Gastrocnemius medialis (tissue), 4 donors: ENCODE data around the gene TMED10. TPM values are rescaled to one million over a fixed set of nuclear protein-coding genes. Genes with fewer than 3 reads are reported as not detected.
"Not testable (repeated sequence)": the region's sequence is repeated elsewhere in the genome, so short reads cannot be mapped to it uniquely, and the experiment has no call there.

ENCODE experiments used
- ATAC-seq, 2 donors: fragments of 150-250 bp; one replicate each; pipeline ENCODE4 v1.9.1; 2016
- DNase-seq, 2 donors: peaks; one replicate each; pipeline ENCODE4 v3.0.0-alpha.2; 2019
- H3K27ac ChIP-seq, 4 donors: fragments of 200-600 bp; sonication (generic); 1 replicate in 1 of 4; 2 replicates in 3 of 4; pipeline ENCODE4 v1.5.1; 2016 to 2018; ENCODE audit warnings: mild to moderate bottlenecking in 2 of 4, moderate library complexity in 1 of 4
- H3K27me3 ChIP-seq, 3 donors: fragments of 200-600 bp; sonication (generic) in 2 of 3; 1 replicate in 1 of 3; 2 replicates in 2 of 3; pipeline versions ENCODE4 v1.5.1 to v1.6.0; 2016 to 2019; ENCODE audit warnings: mild to moderate bottlenecking in 1 of 3, moderate library complexity in 1 of 3
- H3K36me3 ChIP-seq, 2 donors: fragments of 200-600 bp; sonication (generic) in 1 of 2; one replicate each; pipeline ENCODE4 v1.5.1; 2017 to 2018
- H3K4me1 ChIP-seq, 2 donors: fragments of 200-600 bp; sonication (generic) in 1 of 2; one replicate each; pipeline ENCODE4 v1.5.1; 2016 to 2017; ENCODE audit warnings: mild to moderate bottlenecking in 2 of 2
- H3K4me3 ChIP-seq, 4 donors: fragments of 200-600 bp; sonication (generic) in 3 of 4; 1 replicate in 1 of 4; 2 replicates in 3 of 4; pipeline ENCODE4 v1.5.1; 2016 to 2019; ENCODE audit warnings: mild to moderate bottlenecking in 2 of 4
- H3K9me3 ChIP-seq, 3 donors: fragments of 200-600 bp; sonication (generic) in 2 of 3; 1 replicate in 1 of 3; 2 replicates in 2 of 3; pipeline ENCODE4 v1.5.1; 2016 to 2019
- CTCF ChIP-seq, 5 experiments: fragments of 450-650 bp in 3 of 5; fragments of 200-600 bp in 2 of 5; sonication (generic) in 2 of 5; IDR thresholded peaks in 4 of 5; conservative IDR thresholded peaks in 1 of 5; 1 replicate in 4 of 5; 2 replicates in 1 of 5; pipeline ENCODE4 v1.5.1; 2016 to 2019; ENCODE audit warnings: antibody characterized with exemption in 5 of 5, mild to moderate bottlenecking in 3 of 5, moderate library complexity in 3 of 5
- POLR2A ChIP-seq, 2 donors: fragments of 450-650 bp; IDR thresholded peaks; one replicate each; pipeline ENCODE4 v1.6.1; 2017; ENCODE audit warnings: antibody characterized with exemption in 2 of 2, mild to moderate bottlenecking in 2 of 2, moderate library complexity in 2 of 2
- in situ Hi-C, 4 donors: fragments of 200-750 bp; cut with MboI; loops; one replicate each; pipeline versions ENCODE4 v1.15.0 to v1.8.0; 2017; ENCODE audit warnings: low sequenced_read_pairs in 4 of 4
- intact Hi-C: fragments of 100-400 bp; cut with DNase I; formaldehyde crosslinking; loops from one replicate; pipeline ENCODE4 v1.15.1; 2023; ENCODE audit warnings: low total_unique reads
- total RNA-seq, 4 donors: library from RNA; depleted of rRNA; stranded (reverse); fragments of >200 nt; gene quantifications; one replicate each; pipeline versions ENCODE4 v1.1.0 to v1.2.3, GENCODE V29; 2016

Gene TMED10
- total RNA-seq, 4 donors from 2014 or later, result 161 to 362 (median 255) TPM

- Histone ChIP-seq H3K4me3 (no peak overlapping the region), H3K27me3 (no peaks in the 10 kb centered on the region), H3K9me3 (no peaks in the 10 kb centered on the region), H3K36me3 (peaks cover 0 to 9% of the 10 kb centered on the region in 2 donors), H3K27ac (peak overlapping the region in 2 of 4 donors; percentile 15 to 47), H3K4me1 (peaks cover 31 to 38% of the 10 kb centered on the region in 2 donors)
- TF ChIP-seq POLR2A (IDR thresholded peaks at IDR 0.05), result no peak
- DNase-seq, result no peak
- in situ Hi-C loops, result loop anchor here in 2 of 4 donors (10.0 kb wide), 2 partner anchors 79 to 99 kb away; no protein-coding TSS in a partner anchor
- ATAC-seq, result no peak
- intact Hi-C loops, result no loop called here
Observed at GRCh38 chr14:75156111-75156510, 20.3 kb downstream of the TMED10 start.

GRCh38 chr14:75155169-75155568 is 21.2 kb downstream of the TMED10 start:
- TF ChIP-seq POLR2A (IDR thresholded peaks at IDR 0.05), result no peak
- no peak for TF ChIP-seq CTCF (IDR thresholded peaks at IDR 0.05 in 4 of 5, conservative IDR thresholded peaks at IDR 0.05 in 1 of 5)
- Histone ChIP-seq H3K27me3 (no peaks in the 10 kb centered on the region), H3K27ac (peak overlapping the region in 2 of 4 donors; percentile 15 to 47), H3K4me1 (peaks cover 30 to 38% of the 10 kb centered on the region in 2 donors), H3K9me3 (no peaks in the 10 kb centered on the region), H3K4me3 (no peak overlapping the region), H3K36me3 (peaks cover 0 to 9% of the 10 kb centered on the region in 2 donors)
- in situ Hi-C loops, result loop anchor here in 2 of 4 donors (10.0 kb wide), 2 partner anchors 80 to 100 kb away; no protein-coding TSS in a partner anchor
- ATAC-seq, result no peak
- intact Hi-C loops, result no loop called here
- no peak for DNase-seq

- TF ChIP-seq POLR2A (IDR thresholded peaks at IDR 0.05) (no peak), CTCF (IDR thresholded peaks at IDR 0.05 in 4 of 5, conservative IDR thresholded peaks at IDR 0.05 in 1 of 5) (no peak)
- Histone ChIP-seq H3K36me3 (peaks cover 0 to 9% of the 10 kb centered on the region in 2 donors), H3K4me1 (peaks cover 33 to 40% of the 10 kb centered on the region in 2 donors), H3K27me3 (no peaks in the 10 kb centered on the region), H3K9me3 (no peaks in the 10 kb centered on the region), H3K27ac (peak overlapping the region in 3 of 4 donors; percentile 15 to 95 (median 93)), H3K4me3 (no peak overlapping the region)
- ATAC-seq (no peak), DNase-seq (no peak)
- in situ Hi-C loops (loop anchor here in 2 of 4 donors (10.0 kb wide), 2 partner anchors 82 to 102 kb away; no protein-coding TSS in a partner anchor), intact Hi-C loops (no loop called here)
Observed at GRCh38 chr14:75153295-75153694, 23.1 kb downstream of the TMED10 start.

GRCh38 chr14:75151851-75152250 is 24.6 kb downstream of the TMED10 start:
- Histone ChIP-seq H3K36me3 (peaks cover 0 to 12% of the 10 kb centered on the region in 2 donors), H3K4me1 (peaks cover 48 to 51% of the 10 kb centered on the region in 2 donors), H3K27ac (peak overlapping the region; percentile 89 to 95 (median 92)), H3K4me3 (no peak overlapping the region), H3K27me3 (no peaks in the 10 kb centered on the region), H3K9me3 (no peaks in the 10 kb centered on the region)
- in situ Hi-C loops (loop anchor here in 2 of 4 donors (10.0 kb wide), 2 partner anchors 83 to 103 kb away; no protein-coding TSS in a partner anchor), intact Hi-C loops (loop anchor here (2.0 kb wide), 1 partner anchor 107 kb away; no protein-coding TSS in a partner anchor)
- DNase-seq, result no peak
- ATAC-seq, result no peak
- TF ChIP-seq CTCF (IDR thresholded peaks at IDR 0.05 in 4 of 5, conservative IDR thresholded peaks at IDR 0.05 in 1 of 5) (no peak), POLR2A (IDR thresholded peaks at IDR 0.05) (no peak)

GRCh38 chr14:75150637-75151036 is 25.8 kb downstream of the TMED10 start:
- in situ Hi-C loops, result loop anchor here in 2 of 4 donors (10.0 kb wide), 2 partner anchors 84 to 104 kb away; no protein-coding TSS in a partner anchor
- H3K4me3 ChIP-seq, H3K27me3 ChIP-seq, H3K9me3 ChIP-seq, DNase-seq: not testable (repeated sequence)
- ATAC-seq, result peak; percentile 2 to 10
- intact Hi-C loops, result loop anchor here (1.0 to 2.0 kb wide), 3 partner anchors 26 to 108 kb away; partner anchors contain the start of gene TMED10
- peak overlapping the region; percentile 89 to 95 (median 92) for H3K27ac ChIP-seq
- H3K4me1 ChIP-seq, result peaks cover 57 to 58% of the 10 kb centered on the region in 2 donors
- peaks cover 0 to 17% of the 10 kb centered on the region in 2 donors for H3K36me3 ChIP-seq
